HG02981 (cell line): Measurements from ENCODE around the gene ZFYVE19.

Source experiments
- ATAC-seq: cut with Tn5 transposase; IDR thresholded peaks from one replicate; pipeline ENCODE4 v1.9.1; 2021; ENCODE audit warnings: mild to moderate bottlenecking, moderate library complexity; ENCODE audit not compliant: unreplicated experiment

The ZFYVE19 gene

GRCh38 chr15:40807028-40807887 lies at the start of gene ZFYVE19, which contains the start of gene DNAJC17:
Gene ZFYVE19 (plus strand): TSS chr15:40807089. CDS start chr15:40807590, 501 bp downstream.
Gene DNAJC17 (minus strand): TSS chr15:40807473. CDS start chr15:40807446, 27 bp downstream.
- peak; percentile 92 for ATAC-seq

GRCh38 chr15:40759961-40760360 lies 46.9 kb upstream of the ZFYVE19 start:
- ATAC-seq: no peak

GRCh38 chr15:40762919-40763800 lies 43.7 kb upstream of the ZFYVE19 start:
- no peak for ATAC-seq

GRCh38 chr15:40763801-40764628 lies 42.9 kb upstream of the ZFYVE19 start, which contains the start of gene GCHFR:
Gene GCHFR (plus strand): TSS chr15:40764068. CDS start chr15:40764181, 113 bp downstream.
- peak; percentile 30 for ATAC-seq

- no peak for ATAC-seq
These were observed 42.2 kb upstream of the ZFYVE19 start for GRCh38 chr15:40764629-40765103.

GRCh38 chr15:40766194-40766815 lies 40.6 kb upstream of the ZFYVE19 start:
- no peak for ATAC-seq

- no peak for ATAC-seq
These were observed 39.7 kb upstream of the ZFYVE19 start for GRCh38 chr15:40766906-40767837.

GRCh38 chr15:40767838-40768500 lies 38.9 kb upstream of the ZFYVE19 start:
- ATAC-seq: no peak

- ATAC-seq: peak; percentile 1
These were observed 38.2 kb upstream of the ZFYVE19 start for GRCh38 chr15:40768521-40769273.

GRCh38 chr15:40769274-40770146 lies 37.4 kb upstream of the ZFYVE19 start, which contains the start of gene C15orf62:
Gene C15orf62 (plus strand): TSS chr15:40769980. CDS start chr15:40770496, 516 bp downstream.
- peak; percentile 41 for ATAC-seq

- no peak for ATAC-seq
These were observed 36.7 kb upstream of the ZFYVE19 start for GRCh38 chr15:40770147-40770721.

GRCh38 chr15:40771242-40771641 lies 35.6 kb upstream of the ZFYVE19 start:
- ATAC-seq: no peak

GRCh38 chr15:40772014-40772413 lies 34.9 kb upstream of the ZFYVE19 start:
- ATAC-seq: no peak

- ATAC-seq: no peak
These were observed 33.4 kb upstream of the ZFYVE19 start for GRCh38 chr15:40773496-40773895.

- no peak for ATAC-seq
These were observed 33.0 kb upstream of the ZFYVE19 start for GRCh38 chr15:40773902-40774301.

- no peak for ATAC-seq
These were observed 31.9 kb upstream of the ZFYVE19 start for GRCh38 chr15:40775007-40775406.
